HG02763 (cell line): ENCODE results near the gene MPZL3.
"Not testable (repeated sequence)": the region's sequence is repeated elsewhere in the genome, so short reads cannot be mapped to it uniquely, and the experiment has no call there.

Experiments used
- ATAC-seq: cut with Tn5 transposase; IDR thresholded peaks from one replicate; pipeline ENCODE4 v1.9.1; 2021; ENCODE audit warnings: mild to moderate bottlenecking, moderate library complexity; ENCODE audit not compliant: unreplicated experiment

Gene MPZL3

DNA sequence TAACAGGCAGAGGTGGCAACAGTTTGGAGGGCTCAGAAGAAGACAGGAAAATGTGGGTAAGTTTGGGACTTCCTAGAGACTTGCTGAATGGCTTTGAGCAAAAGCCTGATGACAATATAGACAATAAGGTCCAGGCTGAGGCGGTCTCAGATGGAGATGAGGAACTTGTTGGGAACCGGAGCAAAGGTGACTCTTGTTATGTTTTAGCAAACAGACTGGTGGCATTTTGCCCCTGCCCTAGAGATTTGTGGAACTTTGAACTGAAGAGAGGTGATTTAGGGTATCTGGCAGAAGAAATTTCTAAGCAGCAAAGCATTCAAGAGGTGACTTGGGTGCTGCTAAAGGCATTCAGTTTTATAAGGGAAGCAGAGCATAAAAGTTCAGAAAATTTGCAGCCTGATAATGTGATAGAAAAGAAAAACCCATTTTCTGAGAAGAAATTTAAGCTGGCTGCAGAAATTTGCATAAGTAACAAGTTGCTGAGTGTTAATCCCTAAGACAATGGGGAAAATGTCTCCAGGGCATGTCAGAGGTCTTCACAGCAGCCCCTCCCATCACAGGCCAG lies 61.1 kb downstream of the MPZL3 start:
- ATAC-seq: not testable (repeated sequence)

DNA sequence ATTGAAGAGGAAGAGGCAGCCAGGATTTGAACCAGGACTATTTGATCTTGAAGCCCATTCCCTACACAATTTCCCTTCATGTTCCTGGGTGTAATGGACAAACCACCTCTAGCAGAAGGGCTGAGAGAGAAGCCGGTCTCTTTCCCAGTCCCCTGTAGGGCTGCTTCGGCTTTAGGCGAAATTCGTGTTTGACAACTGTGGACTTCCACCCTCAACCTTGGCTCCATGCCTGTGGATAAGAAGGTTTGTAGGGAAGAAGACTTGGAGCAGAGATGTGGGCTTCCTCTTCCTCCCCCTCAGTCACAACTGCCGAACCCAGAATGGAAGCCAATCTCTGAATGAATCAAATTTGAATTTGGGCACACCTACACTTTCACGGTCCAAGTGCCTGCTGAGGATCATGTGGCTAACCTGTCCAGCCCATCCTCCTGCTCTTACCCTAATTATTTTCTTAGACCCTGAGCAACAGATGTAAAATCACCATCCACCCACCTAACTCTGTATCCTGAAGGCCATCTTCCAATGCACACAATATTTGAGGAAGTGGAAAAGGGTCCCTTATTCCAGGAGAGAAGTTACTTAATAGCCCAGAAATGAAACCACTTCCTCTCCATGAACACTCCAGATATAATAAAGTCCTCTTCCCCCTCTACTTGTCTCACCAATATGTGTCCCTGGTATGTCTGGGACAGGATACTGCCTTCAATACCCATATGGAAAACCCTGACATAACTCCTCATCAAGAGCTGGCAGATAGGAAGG lies 65.6 kb downstream of the MPZL3 start:
- no peak for ATAC-seq

GRCh38 chr11:118184784-118185579 lies 67.2 kb downstream of the MPZL3 start:
- no peak for ATAC-seq

DNA sequence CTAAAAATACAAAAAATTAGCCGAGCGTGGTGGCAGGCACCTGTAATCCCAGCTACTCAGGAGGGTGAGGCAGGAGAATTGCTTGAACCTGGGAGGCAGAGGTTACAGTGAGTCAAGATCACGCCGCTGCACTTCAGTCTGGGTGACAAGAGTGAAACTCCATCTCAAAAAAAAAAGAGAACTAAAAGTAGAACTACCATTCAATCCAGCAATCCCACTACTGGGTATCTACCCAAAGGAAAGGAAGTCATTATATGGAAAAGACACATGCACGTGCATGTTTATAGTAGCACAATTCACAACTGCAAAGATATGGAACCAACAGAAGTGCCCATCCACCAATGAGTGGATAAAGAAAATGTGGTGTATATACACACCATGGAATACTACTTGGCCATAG lies 68.5 kb downstream of the MPZL3 start:
- not testable (repeated sequence) for ATAC-seq

DNA sequence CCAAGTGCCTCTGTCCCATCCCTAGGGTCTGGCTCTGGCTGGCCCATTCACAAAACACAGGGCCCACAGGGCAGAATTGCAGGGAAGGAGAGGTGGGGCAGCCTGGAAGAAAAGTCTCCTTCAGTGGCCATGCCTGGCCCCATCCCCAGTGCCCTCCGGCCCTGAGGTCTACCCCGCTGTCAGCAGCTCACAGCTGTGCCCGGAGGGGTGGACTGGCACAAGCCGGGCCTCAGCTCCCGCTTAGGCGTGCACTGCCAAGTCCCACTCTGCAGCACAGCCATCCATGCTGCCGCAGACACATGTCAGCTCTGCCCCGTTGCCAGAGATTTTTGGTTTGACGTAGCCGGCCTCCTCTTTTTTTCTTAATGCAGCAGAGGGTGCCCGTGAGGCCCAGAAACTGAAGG lies 71.9 kb downstream of the MPZL3 start:
- no peak for ATAC-seq

- ATAC-seq: no peak
Measured at GRCh38 chr11:118176778-118177134, 75.4 kb downstream of the MPZL3 start.
